Natural killer cell (primary cell): ENCODE results near the gene ABCC1. TPM values are rescaled to one million over a fixed set of nuclear protein-coding genes. Genes with fewer than 3 reads are reported as not detected.
A peak's percentile ranks its signal among the peaks of the same experiment; 100 is the strongest.

ENCODE experiments used
- ATAC-seq, 3 donors: fragments of 150-1000 bp in 2 of 3; fragments of 200-7000 bp in 1 of 3; cut with Tn5 transposase; 1 replicate in 1 of 3; 2 replicates in 2 of 3; pipeline ENCODE4 v1.10.0; 2021; ENCODE audit warnings: mild to moderate bottlenecking in 2 of 3, moderate library complexity in 2 of 3
- DNase-seq, 2 donors: peaks; one replicate each; pipeline versions ENCODE4 v3.0.0 to v3.0.0-alpha.2; 2013 to 2021; ENCODE audit warnings: mixed read lengths in 1 of 2
- H3K27ac ChIP-seq: one replicate; pipeline ENCODE4 v1.5.1; 2013; ENCODE audit warnings: mild to moderate bottlenecking, low read length
- H3K27me3 ChIP-seq: one replicate; pipeline ENCODE4 v1.6.1; 2013; ENCODE audit warnings: low read length; ENCODE audit not compliant: control insufficient read depth, insufficient read depth
- H3K36me3 ChIP-seq: one replicate; pipeline ENCODE4 v1.6.1; 2013; ENCODE audit warnings: low read length; ENCODE audit not compliant: control insufficient read depth, insufficient read depth
- H3K4me1 ChIP-seq: one replicate; pipeline ENCODE4 v1.6.1; 2013; ENCODE audit warnings: low read length; ENCODE audit not compliant: control insufficient read depth, insufficient read depth
- H3K4me3 ChIP-seq: one replicate; pipeline ENCODE4 v1.5.1; 2013; ENCODE audit warnings: low read length
- H3K9me3 ChIP-seq: one replicate; pipeline ENCODE4 v1.6.1; 2013; ENCODE audit warnings: low read length; ENCODE audit not compliant: control insufficient read depth, insufficient read depth
- H3K27ac Mint-ChIP-seq, 2 donors: one replicate each; pipeline ENCODE4 v1.8.0; 2022; ENCODE audit warnings: mild to moderate bottlenecking in 2 of 2, mixed read lengths in 2 of 2, moderate library complexity in 1 of 2
- H3K27me3 Mint-ChIP-seq, 2 donors: one replicate each; pipeline ENCODE4 v1.8.0; 2022; ENCODE audit warnings: low read depth in 2 of 2, mixed read lengths in 2 of 2
- H3K36me3 Mint-ChIP-seq: one replicate; pipeline ENCODE4 v1.8.0; 2022; ENCODE audit warnings: mixed read lengths
- H3K4me1 Mint-ChIP-seq, 2 donors: one replicate each; pipeline ENCODE4 v1.8.0; 2022; ENCODE audit warnings: mixed read lengths in 2 of 2
- H3K4me3 Mint-ChIP-seq: one replicate; pipeline ENCODE4 v1.8.0; 2022; ENCODE audit warnings: mild to moderate bottlenecking, moderate library complexity, mixed read lengths
- H3K9me3 Mint-ChIP-seq, 2 donors: one replicate each; pipeline ENCODE4 v1.8.0; 2022; ENCODE audit warnings: mixed read lengths in 2 of 2
- WGBS: methylation state at CpG from one replicate; pipeline ENCODE4 v1.1.7; 2013; ENCODE audit warnings: missing lambda C conversion rate; ENCODE audit not compliant: insufficient coverage; 5-methylcytosine and 5-hydroxymethylcytosine counted together
- intact Hi-C: fragments of 100-400 bp; cut with micrococcal nuclease; formaldehyde crosslinking; loops from one replicate; pipeline ENCODE4 v1.14.2; 2022
- total RNA-seq, 4 donors: library from RNA; stranded (reverse); fragments of 120-200 nt in 1 of 4; gene quantifications; one replicate each; pipeline versions ENCODE4 v1.2.3 to v1.2.4, GENCODE V29; 2013 to 2022
- TF ChIP-seq, protein P1 (sequence below): fragments of 200-600 bp; IDR thresholded peaks from one replicate; pipeline ENCODE4 v1.8.0; 2022; ENCODE audit warnings: antibody characterized with exemption

The ABCC1 gene
- total RNA-seq, 3 donors from 2014 or later (not counting 1 experiment from before 2014, with no cell fraction given): 24.5 to 53.9 (median 27.9) TPM

DNA sequence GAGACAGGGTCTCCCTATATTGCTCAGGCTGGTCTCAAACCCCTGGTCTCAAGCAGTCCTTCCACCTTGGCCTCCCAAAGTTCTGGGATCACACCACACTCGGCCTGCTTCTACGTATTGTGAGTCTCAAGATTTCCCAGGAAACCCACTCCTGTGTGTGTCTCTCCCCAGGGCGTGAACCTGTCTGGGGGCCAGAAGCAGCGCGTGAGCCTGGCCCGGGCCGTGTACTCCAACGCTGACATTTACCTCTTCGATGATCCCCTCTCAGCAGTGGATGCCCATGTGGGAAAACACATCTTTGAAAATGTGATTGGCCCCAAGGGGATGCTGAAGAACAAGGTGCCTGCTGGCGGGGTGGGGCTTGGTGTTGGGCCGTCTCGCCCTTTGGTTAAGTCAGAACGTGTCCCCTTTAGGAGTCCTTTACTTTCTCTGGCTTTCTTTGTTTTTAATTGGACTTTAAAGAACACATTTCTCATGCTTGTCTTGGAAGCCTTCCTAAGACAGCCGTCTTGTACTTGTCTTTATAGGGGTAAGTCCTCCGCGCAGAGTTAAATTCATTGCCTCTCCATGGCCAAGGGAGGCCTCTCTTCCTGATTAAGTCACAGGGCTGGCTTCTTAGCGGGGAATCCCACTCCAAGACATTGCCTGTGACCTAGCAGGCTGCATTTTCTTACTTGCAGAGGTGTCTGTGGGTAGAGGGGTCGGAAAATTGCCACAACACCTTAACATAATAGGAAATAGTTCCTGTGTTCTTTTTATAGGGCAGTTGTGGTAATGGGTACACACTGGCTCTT lies 137.4 kb downstream of the ABCC1 start:
- H3K4me3 ChIP-seq: no peak overlapping the region
- no peaks in the 10 kb centered on the region for H3K27me3 ChIP-seq
- Mint-ChIP-seq H3K9me3 (no peaks in the 10 kb centered on the region), H3K4me1 (peaks cover 10 to 12% of the 10 kb centered on the region in 2 donors), H3K27me3 (no peaks in the 10 kb centered on the region), H3K36me3 (no peaks in the 10 kb centered on the region), H3K4me3 (peak overlapping the region; percentile 13), H3K27ac (peak overlapping the region; percentile 80 to 81)
- 90% methylated on average over 16 of the region's 18 CpGs for WGBS
- TF ChIP-seq, protein P1, sequence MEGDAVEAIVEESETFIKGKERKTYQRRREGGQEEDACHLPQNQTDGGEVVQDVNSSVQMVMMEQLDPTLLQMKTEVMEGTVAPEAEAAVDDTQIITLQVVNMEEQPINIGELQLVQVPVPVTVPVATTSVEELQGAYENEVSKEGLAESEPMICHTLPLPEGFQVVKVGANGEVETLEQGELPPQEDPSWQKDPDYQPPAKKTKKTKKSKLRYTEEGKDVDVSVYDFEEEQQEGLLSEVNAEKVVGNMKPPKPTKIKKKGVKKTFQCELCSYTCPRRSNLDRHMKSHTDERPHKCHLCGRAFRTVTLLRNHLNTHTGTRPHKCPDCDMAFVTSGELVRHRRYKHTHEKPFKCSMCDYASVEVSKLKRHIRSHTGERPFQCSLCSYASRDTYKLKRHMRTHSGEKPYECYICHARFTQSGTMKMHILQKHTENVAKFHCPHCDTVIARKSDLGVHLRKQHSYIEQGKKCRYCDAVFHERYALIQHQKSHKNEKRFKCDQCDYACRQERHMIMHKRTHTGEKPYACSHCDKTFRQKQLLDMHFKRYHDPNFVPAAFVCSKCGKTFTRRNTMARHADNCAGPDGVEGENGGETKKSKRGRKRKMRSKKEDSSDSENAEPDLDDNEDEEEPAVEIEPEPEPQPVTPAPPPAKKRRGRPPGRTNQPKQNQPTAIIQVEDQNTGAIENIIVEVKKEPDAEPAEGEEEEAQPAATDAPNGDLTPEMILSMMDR: no peak
- intact Hi-C loops: no loop called here
- peaks cover 21% of the 10 kb centered on the region for H3K4me1 ChIP-seq
- peaks cover 7% of the 10 kb centered on the region for H3K9me3 ChIP-seq
- H3K36me3 ChIP-seq: peaks cover 39% of the 10 kb centered on the region
- ATAC-seq (peak; percentile 39 to 85 (median 80)), DNase-seq (peak in 1 of 2 donors; percentile 25)
- peak overlapping the region; percentile 40 for H3K27ac ChIP-seq

DNA sequence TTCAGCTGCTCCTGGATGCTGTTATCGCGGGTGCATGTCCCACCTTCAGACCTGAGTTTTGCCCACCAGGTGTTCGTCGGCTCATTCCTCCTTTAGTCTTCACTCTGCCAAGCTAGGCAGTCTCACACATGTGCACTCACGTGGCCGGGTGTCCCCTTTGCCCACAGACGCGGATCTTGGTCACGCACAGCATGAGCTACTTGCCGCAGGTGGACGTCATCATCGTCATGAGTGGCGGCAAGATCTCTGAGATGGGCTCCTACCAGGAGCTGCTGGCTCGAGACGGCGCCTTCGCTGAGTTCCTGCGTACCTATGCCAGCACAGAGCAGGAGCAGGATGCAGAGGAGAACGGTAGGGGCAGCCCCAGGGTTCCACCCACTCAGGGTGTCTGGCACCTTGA lies 140.8 kb downstream of the ABCC1 start:
- TF ChIP-seq, protein P1: no peak
- DNase-seq (no peak), ATAC-seq (no peak)
- Histone ChIP-seq H3K4me3 (no peak overlapping the region), H3K36me3 (peaks cover 21% of the 10 kb centered on the region), H3K27me3 (no peaks in the 10 kb centered on the region), H3K4me1 (peaks cover 21% of the 10 kb centered on the region), H3K27ac (no peak overlapping the region), H3K9me3 (no peaks in the 10 kb centered on the region)
- H3K4me1 Mint-ChIP-seq: peaks cover 10 to 12% of the 10 kb centered on the region in 2 donors
- no peak overlapping the region for H3K27ac Mint-ChIP-seq
- 93% methylated on average over 19 of the region's 19 CpGs for WGBS
- H3K27me3 Mint-ChIP-seq: no peaks in the 10 kb centered on the region
- no peaks in the 10 kb centered on the region for H3K9me3 Mint-ChIP-seq
- H3K36me3 Mint-ChIP-seq: no peaks in the 10 kb centered on the region
- intact Hi-C loops: no loop called here
- H3K4me3 Mint-ChIP-seq: no peak overlapping the region

DNA sequence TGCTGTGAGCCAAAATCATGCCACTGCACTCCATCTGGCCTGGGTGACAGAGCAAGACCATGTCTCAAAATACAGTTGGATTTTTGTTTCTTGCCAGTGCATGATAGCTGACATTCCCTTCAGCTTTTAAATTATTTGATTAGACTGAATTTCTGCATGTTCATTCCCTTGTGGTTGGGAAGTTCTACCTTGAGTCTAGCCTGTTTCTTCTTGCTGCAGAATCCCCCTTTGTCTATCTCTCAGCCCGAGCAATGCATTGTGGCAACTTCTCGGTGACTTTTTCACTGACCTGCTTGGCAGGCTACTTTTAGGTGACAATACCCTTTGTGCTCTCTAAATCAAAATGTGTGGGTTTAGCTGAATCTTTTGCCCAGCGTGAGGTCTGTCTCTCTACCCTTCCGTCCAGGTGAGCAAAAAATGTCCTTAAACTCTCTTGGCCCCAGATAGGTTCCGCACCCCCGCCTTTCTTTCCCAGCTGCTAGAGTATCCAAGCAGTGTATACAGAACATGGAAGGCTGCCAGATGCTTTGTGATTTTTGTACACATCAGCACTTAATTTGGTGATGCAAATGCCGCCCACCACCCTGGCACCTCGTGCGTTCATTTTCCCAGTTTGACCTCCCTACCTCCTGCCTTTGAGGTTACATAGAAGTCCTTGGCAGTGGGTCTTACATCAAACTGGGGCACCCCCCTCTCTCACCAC lies 143.7 kb downstream of the ABCC1 start:
- ATAC-seq (no peak), DNase-seq (no peak)
- Mint-ChIP-seq H3K4me3 (no peak overlapping the region), H3K27ac (no peak overlapping the region), H3K9me3 (no peaks in the 10 kb centered on the region), H3K36me3 (no peaks in the 10 kb centered on the region), H3K27me3 (no peaks in the 10 kb centered on the region), H3K4me1 (no peaks in the 10 kb centered on the region)
- Histone ChIP-seq H3K4me1 (peaks cover 3% of the 10 kb centered on the region), H3K27ac (no peak overlapping the region), H3K27me3 (no peaks in the 10 kb centered on the region), H3K36me3 (peaks cover 25% of the 10 kb centered on the region), H3K9me3 (no peaks in the 10 kb centered on the region), H3K4me3 (no peak overlapping the region)
- TF ChIP-seq, protein P1: no peak
- intact Hi-C loops: no loop called here
- WGBS: 91% methylated on average over 9 of the region's 9 CpGs
